Cortex of kidney (tissue), 1 donor: ENCODE data around the gene FGGY.
"Not testable (repeated sequence)": the region's sequence is repeated elsewhere in the genome, so short reads cannot be mapped to it uniquely, and the experiment has no call there.

ENCODE experiments used
- DNase-seq: peaks from one replicate; lab custom pipeline; 2025; lab: John Stamatoyannopoulos, UW

FGGY gene

DNA sequence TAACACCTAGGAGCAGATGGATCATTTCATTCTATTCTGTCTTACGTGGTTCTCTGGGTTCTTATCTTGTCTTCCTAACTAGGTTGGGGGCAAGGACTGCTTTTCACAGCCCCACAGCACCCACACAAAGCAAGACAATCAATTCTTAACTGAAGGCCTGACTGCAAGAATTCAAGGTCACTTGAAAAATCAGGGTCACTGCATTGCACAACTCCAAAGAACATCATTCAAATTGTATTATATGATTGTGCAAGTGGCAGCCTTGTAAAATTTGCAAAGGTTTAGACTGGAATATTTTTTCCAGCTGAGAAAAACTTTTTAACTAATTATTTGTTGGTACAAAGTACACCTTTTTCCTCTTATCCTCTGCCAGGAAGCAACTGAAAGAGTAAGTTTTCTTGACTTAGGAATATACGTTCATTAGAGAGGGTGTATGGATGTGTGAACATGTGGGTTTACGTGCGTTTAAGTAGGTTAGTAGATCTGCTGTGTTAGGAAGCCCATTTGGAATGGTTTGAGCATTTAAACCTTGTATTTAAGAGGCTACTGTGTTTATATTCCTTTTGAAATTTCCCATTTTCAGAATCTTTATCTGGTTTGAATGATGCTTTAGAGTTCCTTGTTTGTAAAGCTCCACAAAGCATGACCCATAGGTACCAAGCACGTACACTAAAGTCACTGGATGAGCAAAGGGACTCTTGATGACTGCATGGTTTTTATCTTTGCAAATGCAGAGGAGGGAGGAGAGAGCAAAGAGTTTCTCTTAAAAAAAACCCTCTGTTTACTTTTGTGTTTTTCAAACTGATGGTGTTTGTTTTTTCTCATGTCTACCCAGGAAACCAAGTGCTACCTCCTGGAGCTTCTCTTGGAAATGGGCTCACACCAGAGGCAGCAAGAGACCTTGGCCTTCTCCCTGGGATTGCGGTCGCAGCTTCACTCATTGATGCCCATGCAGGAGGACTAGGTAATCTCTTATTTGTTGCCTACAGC is 214.9 kb downstream of the FGGY start:
- no peak for DNase-seq

DNA sequence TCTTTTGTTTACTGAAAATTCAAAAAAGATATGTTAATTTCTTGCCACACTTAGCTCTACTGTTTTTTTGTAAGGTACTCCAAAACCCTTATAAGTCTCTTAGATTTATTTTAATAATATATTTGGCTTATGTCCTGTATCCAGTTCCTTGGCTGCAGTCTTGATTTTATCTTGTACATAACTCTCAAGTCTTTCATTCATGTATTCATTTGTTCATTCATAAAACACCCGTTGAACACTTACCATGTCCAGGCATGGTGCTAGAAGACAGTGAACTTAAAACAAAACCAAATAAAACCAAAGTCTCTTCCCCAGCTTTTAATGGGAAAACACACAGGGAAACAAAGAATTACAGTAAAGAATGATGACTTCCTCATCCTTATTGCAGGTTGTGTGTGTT is 215.8 kb downstream of the FGGY start:
- DNase-seq, result no peak

DNA sequence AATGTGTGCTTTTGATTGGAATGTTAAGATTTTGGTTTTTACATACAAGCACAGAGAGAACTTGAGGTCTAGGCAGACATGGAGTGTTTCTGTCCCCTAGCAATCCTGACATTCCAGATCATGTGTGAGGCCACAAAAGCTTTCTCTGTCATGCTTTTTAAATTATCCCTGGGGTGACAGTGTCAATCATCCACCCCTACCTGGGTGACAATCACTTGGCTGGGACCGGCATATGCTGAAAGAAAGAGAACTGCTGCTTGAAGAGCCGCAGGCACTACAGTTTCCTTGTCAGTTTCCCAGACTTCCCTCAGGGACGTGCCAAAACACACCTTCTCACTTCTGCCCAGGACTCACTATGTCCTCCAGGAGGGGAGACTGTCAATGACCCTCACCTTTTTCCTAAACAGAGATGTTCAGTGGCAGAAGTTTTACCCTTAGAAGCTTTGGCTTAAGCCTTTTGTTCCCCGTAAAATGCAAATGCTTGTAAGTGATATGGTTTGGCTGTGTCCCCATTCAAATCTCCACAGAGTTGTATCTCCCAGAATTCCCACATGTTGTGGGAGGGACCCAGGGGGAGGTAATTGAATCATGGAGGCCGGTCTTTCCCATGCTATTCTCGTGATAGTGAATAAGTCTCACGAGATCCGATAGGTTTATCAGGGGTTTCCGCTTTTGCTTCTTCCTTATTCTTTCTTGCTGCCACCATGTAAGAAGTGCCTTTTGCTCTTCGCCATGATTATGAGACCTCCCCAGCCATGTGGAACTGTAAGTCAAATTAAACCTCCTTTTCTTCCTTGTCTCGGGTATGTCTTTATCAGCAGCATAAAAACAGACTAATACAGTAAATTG is 217.4 kb downstream of the FGGY start:
- DNase-seq, result no peak

DNA sequence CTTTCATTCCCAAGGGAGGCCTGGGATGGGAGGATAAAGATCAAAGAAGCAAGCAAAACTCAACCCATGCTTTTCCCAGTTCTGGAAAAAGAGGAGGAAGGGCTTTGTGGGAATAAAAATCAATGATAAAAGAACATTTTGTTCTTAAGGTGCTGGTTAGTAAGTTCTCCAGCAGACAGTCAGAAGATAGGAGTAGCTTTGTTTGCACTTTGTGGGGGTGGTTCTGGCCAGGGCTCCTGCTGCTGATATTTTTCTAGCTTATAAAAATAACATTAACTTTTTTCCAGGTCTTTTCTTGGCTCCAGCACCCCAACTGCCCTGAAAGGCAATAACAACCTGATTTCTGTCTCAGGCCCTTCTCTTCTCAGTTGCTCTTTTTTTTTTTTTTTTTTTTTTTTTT is 220.0 kb downstream of the FGGY start:
- DNase-seq, result no peak

DNA sequence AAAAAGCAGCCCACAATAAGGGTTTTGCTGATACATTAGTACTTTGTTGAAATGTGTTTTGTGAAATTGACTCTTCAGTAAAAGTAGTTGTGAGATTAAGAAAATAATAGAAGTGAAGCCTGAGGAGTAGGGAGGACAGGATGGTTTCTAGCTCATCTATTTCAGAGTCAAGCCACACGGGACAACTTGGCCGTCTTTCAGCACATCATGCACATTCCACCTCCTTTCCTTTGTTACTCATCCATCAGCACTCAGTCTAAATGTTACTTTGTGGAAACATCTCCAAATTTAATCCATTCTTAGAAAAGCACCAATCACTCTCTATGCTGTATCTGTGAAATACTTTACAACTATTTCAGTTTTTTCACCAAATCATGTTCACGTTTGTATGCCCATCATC is 223.3 kb downstream of the FGGY start:
- DNase-seq, result no peak

DNA sequence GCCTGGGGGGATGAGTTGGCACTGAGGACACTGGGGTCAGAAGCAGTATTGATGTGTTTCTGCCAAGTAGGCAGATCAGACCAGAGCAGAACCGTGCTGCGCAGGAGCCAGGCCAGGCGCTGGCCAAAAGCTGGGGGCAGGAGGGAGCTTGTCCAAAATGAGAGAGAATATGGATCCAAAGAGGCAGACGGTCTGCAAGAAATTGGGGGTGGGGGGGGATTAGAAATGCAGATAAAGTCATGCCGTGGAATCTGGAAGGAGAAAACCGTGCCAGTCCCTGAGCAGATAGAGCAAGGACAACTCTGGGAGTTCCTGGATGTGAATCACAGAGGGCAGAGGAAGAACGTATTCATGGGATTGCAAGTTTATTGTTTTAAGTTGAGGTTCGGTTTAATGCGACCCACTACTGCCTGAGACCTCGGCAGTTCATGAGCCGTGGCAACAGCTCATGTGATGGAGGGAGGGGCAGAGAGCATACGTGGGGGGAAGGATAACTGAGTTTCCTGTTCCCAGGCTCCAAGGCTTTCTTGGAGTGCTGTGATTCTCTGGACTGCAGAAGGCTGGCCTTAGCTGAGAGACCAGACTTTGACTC is 224.0 kb downstream of the FGGY start:
- no peak for DNase-seq

DNA sequence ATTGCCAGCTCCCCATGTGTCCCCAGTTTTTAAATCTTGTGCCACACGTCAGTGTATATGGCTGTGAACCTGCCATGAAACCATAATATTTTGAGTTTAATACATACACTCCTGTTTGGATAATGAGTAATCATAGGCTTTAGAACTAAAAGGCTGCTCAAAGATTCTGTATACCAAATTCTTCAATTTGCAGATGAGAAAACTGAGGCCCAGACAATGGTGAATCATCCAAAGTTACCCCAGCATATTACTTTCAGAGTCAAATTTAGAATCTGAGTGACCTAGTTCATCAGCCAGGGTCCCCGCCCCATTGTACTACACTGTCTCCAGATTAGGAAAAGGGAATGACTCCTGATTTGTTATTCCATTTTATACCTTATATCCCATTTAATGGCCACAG is 224.6 kb downstream of the FGGY start:
- no peak for DNase-seq

DNA sequence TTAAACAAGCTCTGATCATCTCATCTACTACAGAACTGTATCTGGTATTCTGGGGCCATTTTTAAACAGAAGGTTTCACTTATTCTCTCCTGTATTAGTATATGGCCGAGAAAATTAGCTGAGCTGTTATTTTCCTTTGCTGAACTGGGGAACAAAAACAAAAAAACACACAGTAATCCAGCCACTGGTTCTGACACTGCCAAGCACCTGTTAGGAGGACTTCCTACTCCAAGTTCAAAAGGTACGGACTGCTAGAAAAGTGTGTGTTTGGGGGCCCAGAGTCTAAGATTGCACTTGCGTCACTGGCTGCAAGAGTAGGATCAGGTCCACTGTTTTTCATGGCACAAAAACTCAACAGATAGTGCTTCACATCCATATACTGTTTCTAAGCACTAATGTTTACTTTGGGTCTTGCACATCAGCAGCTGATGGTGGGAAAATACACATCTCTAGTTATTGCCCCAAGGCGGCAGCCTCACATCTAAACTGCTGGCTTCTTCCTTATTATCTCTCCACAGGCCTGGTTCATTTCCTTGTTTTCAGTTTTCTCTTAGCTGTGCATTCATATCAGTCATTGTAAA is 226.1 kb downstream of the FGGY start:
- DNase-seq, result no peak

DNA sequence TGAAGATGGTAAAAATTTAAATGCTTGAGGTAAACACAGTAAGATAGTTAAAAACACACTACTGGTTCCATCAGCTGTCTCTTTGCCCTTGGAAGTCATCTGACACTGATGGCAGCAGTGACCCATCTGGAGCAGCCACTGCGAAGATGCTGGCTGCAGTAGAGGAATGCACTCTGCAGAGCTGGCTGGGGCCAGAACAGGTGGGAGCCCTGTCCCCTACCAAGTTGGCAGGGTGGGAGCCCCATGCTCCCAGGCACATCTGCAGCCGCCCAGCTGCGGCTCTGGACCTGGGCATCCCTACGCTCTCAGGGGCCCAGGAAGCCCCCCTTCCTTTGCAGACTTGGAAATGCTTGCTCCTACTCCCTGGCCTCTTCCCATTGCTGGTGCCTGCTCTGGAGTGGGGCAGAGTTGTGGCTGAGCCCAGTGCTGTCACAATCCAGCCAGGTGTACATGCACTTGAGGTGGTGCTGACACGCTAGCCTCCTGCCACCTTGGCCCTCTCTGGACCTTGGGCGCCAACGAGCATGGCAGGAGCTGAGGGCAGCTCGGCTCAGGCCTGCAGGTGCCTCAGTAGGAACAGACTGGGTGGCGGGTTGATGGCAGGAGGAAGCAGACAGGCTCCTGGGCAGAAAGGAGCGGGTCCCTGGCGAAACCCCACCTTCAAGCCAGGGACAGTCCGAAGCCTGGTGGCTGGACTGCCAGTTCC is 227.0 kb downstream of the FGGY start:
- DNase-seq, result no peak

DNA sequence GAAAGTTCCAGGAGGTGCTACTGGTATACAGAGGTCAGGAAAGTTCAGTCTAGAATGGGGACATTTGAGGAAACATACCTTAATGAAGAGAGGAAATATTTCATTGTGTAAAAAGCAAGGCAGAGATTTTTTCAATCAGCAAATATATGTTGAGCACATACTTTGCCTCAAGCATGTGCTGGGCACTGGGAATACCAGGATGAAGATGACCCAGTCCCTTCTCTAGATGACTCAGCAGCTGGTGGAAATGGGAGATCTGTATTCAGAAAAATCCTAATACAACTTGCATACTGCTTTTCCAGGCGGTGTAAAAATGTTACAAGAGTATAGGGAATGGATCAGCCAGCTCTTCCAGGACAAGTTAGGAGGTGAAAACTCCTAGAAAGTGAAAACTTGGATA is 229.3 kb downstream of the FGGY start:
- DNase-seq, result no peak

DNA sequence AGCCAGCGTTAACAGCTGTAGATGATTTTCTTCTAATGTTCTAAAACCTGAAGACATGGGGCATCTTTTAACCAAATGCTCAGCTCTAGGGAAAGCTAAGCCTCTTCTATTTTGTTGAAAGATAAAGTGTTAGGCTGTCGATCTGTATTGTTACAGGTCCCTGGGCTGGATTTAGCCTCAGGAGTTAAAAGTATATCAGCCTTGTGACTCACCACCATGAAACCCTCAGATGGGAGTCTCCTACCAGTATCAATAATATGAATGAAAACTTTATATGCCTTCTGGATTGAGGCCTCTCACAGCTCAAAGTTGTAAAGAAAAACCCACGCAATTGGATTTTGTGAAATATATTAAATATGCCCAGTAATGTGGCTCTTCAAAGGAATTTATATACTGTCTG is 231.6 kb downstream of the FGGY start:
- DNase-seq, result no peak

DNA sequence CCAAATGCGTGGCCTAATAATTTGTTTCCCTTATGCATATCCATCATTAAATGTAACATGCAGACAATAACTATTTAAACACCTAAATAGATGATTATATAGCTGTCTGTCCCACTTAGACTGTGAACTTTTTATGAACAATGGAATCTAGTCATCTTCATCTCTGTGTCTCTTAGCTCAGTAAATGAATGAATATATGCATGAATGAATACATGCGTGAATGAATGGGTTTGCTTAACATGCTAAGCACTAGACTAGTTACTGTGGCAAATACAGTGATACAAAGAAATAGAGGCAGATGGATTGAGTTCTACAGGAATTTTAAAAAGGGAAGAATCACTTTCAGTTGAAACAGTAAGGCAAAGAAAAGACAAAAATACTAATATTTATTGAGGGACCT is 232.0 kb downstream of the FGGY start:
- no peak for DNase-seq

DNA sequence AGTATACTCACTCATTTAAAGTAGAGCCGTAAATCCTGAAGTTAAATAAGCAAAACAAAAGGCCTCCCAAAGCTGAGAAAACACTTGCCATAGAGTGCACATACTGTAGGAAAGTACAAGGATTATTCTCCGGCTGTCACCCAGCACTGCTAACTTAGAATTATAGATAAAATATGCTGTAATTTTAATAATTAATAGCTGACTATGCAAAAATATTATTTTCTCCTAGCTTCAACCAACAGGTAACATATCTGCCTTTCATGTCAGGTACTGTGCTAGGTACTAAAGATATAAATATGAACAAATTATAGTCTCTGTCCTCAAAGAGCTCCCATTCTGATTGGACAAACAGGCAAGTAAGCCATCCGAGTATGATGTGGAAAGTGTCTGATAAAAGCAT is 233.2 kb downstream of the FGGY start:
- DNase-seq, result no peak

DNA sequence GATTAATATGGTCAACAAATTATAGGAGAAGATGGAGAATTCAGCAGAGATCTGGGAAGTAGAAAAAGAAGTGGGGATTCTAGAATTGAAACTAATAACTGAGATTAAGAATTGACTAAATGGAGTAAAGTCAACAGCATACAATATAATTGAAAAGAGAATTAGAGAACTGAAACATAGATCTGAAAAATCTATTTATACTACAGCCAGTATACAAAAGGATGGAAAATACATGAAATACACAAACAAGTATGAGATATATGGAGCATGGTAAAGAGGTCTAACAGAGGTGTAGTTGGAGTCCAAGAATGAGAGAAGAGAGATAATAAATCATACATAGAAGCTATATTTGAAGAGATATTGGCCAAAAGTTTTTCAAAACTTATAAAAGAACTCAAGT is 235.2 kb downstream of the FGGY start:
- no peak for DNase-seq

DNA sequence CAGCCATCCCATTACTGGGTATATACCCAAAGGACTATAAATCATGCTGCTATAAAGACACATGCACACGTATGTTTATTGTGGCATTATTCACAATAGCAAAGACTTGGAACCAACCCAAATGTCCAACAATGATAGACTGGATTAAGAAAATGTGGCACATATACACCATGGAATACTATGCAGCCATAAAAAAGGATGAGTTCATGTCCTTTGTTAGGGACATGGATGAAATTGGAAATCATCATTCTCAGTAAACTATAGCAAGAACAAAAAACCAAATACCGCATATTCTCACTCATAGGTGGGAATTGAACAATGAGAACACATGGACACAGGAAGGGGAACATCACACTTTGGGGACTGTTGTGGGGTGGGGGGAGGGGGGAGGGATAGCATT is 241.6 kb downstream of the FGGY start:
- not testable (repeated sequence) for DNase-seq

DNA sequence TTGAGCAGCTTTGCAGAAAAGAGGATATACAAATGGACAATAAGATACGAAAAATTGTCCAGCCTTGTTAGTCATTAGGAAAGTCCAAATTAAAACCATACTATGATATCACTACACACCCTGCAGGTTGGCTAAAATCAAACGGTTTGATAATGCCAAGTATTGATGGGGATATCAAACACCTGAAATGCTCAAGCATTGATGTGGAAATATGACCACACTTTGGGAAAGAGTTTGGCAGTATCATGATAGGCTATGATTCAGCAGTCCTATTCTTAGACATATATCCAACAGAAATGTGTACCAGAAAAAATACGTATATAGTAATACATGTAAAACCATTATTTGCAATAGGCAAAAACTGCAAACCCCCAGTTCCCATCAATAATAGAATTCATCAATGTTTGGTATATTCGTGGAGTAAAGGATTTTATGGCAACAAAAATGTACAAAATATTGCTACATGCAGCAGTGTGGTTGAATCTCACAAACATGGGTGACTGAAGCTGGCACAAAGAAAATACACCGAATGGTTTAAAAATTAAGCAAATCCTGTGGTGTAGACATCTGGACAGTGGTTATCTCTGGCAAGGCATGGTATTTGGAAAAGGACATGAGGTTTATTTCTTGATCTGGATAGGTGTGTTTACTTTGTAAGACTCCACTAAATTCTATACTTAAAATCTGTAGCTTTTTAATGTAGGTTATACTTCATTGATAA is 243.2 kb downstream of the FGGY start:
- no peak for DNase-seq

DNA sequence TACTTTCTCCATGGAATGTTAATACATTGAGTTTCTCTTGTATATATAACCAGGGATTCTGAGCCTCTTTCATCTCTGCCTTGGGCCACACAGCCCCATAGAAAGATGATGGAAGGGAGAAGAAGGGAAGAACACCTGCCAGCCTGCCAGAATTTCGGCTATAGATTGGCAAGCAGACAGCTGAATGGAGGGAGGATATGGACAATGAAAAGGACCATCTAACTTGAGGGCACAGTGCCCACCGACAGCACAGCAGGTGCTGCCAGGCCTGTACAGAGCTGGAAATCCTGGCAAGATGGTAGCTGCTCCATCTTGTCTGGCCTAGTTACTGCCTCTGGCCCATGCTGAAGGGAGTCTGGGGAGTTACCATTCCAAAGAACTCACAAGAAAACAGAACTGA is 244.3 kb downstream of the FGGY start:
- DNase-seq, result no peak

DNA sequence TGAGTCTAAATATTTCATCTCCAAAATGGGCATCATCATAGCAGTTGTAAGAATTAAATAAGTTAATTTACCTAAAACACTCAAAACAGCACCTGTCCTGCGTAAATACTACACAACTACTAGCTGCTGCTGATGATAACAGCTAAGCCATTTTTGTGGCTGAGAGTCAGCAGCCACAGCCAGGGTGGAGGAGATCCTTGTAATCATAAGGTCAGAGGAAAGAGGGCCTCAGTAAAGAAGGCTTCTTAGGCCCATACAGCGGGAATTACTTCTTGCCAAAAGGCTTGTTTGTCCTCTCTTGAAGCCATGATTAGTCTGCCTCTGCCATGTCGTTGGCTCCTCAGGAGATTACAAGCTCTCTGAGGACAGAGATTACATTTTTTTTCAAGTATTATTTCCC is 245.0 kb downstream of the FGGY start:
- DNase-seq, result no peak

DNA sequence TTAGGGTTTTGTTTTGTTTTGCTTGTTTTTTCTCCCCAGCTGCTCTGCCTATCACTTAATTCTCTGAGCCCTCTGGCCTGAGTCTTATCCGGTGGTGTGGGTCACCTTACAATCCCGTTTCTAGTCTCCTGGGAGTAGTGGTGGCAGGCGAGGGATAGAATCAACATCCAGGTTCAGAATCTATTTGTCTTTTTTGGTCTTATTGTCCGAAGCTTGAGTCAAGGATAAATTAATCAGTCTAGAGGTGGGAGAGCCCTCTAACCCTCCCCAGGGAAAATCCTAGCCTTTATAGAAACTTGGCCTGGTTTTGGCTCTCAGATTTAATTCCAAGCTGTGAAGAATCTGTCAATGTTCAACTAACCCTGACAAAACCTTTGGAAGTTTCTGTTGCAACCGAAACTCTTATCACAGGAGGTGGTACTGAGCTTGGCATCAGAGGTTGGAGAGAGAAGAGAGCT is 246.3 kb downstream of the FGGY start:
- no peak for DNase-seq

DNA sequence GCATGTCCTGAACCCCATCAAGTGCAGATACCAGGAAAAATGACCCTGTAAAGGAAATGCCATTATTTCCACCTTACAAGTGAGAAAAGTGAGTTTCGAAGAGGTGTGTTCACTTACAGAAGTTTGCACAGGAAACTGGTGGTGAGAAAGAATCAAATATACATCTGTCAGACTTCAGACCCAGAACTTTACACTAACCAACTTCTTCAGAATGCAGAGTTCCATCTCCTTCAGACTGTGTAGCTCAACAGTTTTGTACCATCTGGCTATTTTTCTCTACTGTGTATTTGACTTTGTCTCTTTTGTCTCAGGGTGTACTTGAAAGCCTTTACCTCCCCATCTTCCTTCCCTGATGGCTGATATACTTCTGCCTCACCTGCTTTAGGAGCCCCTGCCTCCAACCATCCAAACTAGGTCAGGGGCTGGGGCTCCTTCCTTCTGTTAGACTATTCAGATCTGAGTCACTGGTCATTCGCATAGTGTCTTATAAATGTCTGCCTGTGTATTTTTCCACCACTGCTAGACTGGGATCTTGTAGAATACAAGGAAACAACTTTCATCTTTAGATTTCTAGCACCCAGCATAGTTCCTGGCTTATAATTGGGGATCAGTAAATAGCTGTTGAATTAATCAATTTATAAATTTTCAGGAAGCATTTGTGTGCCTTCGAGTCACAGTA is 247.9 kb downstream of the FGGY start:
- DNase-seq, result no peak
